Neural progenitor cell (in vitro differentiated cells): ENCODE data around the gene HEMK1. TPM values are rescaled to one million over a fixed set of nuclear protein-coding genes. Genes with fewer than 3 reads are reported as not detected.

Experiments
- DNase-seq: peaks from one replicate; pipeline ENCODE4 v3.0.0-alpha.2; 2016; ENCODE audit warnings: low spot score
- H2AFZ ChIP-seq: fragments of 200-600 bp; sonication (generic); replicated peaks from 2 replicates; pipeline ENCODE4 v1.6.1; 2016; ENCODE audit warnings: antibody characterized with exemption
- H3F3A ChIP-seq: fragments of 200-600 bp; sonication (generic); 2 replicates; pipeline ENCODE4 v1.6.1; 2016; ENCODE audit warnings: antibody characterized with exemption, low read depth
- H3K27ac ChIP-seq: fragments of 200-600 bp; sonication (generic); 2 replicates; pipeline ENCODE4 v1.5.1; 2016; ENCODE audit warnings: mild to moderate bottlenecking
- H3K27me3 ChIP-seq: fragments of 200-600 bp; sonication (generic); 2 replicates; pipeline ENCODE4 v1.6.1; 2016; ENCODE audit warnings: mild to moderate bottlenecking, moderate library complexity
- H3K36me3 ChIP-seq: fragments of 200-600 bp; sonication (generic); 2 replicates; pipeline ENCODE4 v1.5.1; 2016
- H3K4me1 ChIP-seq: fragments of 200-600 bp; sonication (generic); 2 replicates; pipeline ENCODE4 v1.6.1; 2016; ENCODE audit warnings: mixed run types
- H3K4me2 ChIP-seq: fragments of 200-600 bp; sonication (generic); 2 replicates; pipeline ENCODE4 v1.6.1; 2016
- H3K4me3 ChIP-seq: fragments of 200-600 bp; sonication (generic); 2 replicates; pipeline ENCODE4 v1.5.1; 2016
- H3K79me2 ChIP-seq: fragments of 200-600 bp; sonication (generic); 2 replicates; pipeline ENCODE4 v1.6.1; 2016; ENCODE audit warnings: low read depth
- H3K9ac ChIP-seq: fragments of 200-600 bp; sonication (generic); 2 replicates; pipeline ENCODE4 v1.6.1; 2016
- H3K9me3 ChIP-seq: fragments of 200-600 bp; sonication (generic); 2 replicates; pipeline ENCODE4 v1.5.1; 2016; ENCODE audit warnings: low read depth
- H4K20me1 ChIP-seq: fragments of 200-600 bp; sonication (generic); 2 replicates; pipeline ENCODE4 v1.6.1; 2016; ENCODE audit warnings: low read depth
- H3K27ac Mint-ChIP-seq: 3 replicates; pipeline ENCODE4 v1.8.0; 2021; ENCODE audit warnings: mixed read lengths
- H3K27me3 Mint-ChIP-seq: 2 replicates; pipeline ENCODE4 v1.8.0; 2022; ENCODE audit warnings: low read depth, mild to moderate bottlenecking, inconsistent platforms, moderate library complexity, mixed read lengths; ENCODE audit not compliant: insufficient read depth
- H3K36me3 Mint-ChIP-seq: 3 replicates; pipeline ENCODE4 v1.8.0; 2021; ENCODE audit warnings: mixed read lengths
- H3K4me1 Mint-ChIP-seq: 3 replicates; pipeline ENCODE4 v1.8.0; 2021; ENCODE audit warnings: mixed read lengths
- H3K4me3 Mint-ChIP-seq: 3 replicates; pipeline ENCODE4 v1.8.0; 2021; ENCODE audit warnings: mild to moderate bottlenecking, moderate library complexity, mixed read lengths
- H3K9me3 Mint-ChIP-seq: 3 replicates; pipeline ENCODE4 v1.8.0; 2020; ENCODE audit warnings: mixed read lengths
- CTCF ChIP-seq: fragments of 200-600 bp; sonication (generic); IDR thresholded peaks from 2 replicates; pipeline ENCODE4 v1.5.1; 2017; ENCODE audit warnings: antibody characterized with exemption, mild to moderate bottlenecking
- EZH2 ChIP-seq: fragments of 200-600 bp; sonication (generic); IDR thresholded peaks from 2 replicates; pipeline ENCODE4 v1.6.1; 2017; ENCODE audit warnings: antibody characterized with exemption, mild to moderate bottlenecking, moderate library complexity
- EZH2phosphoT487 ChIP-seq: fragments of 200-600 bp; sonication (generic); IDR thresholded peaks from 2 replicates; pipeline ENCODE4 v1.6.1; 2017; ENCODE audit warnings: antibody characterized with exemption
- total RNA-seq: library from RNA; depleted of rRNA; stranded (reverse); fragments of >200 nt; gene quantifications from 2 replicates; pipeline ENCODE4 v1.2.3, GENCODE V29; 2015; ENCODE audit warnings: low replicate concordance

HEMK1 gene
- total RNA-seq, 1 donor from 2014 or later: 9.3 TPM

- H3K9me3 Mint-ChIP-seq: no peaks in the 10 kb centered on the region
- no peak overlapping the region for H2AFZ ChIP-seq
- no peaks in the 10 kb centered on the region for H3F3A ChIP-seq
- H3K4me1 ChIP-seq: no peaks in the 10 kb centered on the region
- H3K36me3 Mint-ChIP-seq: no peaks in the 10 kb centered on the region
- no peak overlapping the region for H3K4me3 Mint-ChIP-seq
- H3K9ac ChIP-seq: no peak overlapping the region
- H3K27ac ChIP-seq: no peak overlapping the region
- no peaks in the 10 kb centered on the region for H4K20me1 ChIP-seq
- peaks cover 3% of the 10 kb centered on the region for H3K4me1 Mint-ChIP-seq
- no peaks in the 10 kb centered on the region for H3K79me2 ChIP-seq
- H3K36me3 ChIP-seq: no peaks in the 10 kb centered on the region
- H3K27me3 Mint-ChIP-seq: peaks cover 9% of the 10 kb centered on the region
- no peak overlapping the region for H3K27ac Mint-ChIP-seq
- no peaks in the 10 kb centered on the region for H3K27me3 ChIP-seq
- no peak for DNase-seq
- H3K9me3 ChIP-seq: no peaks in the 10 kb centered on the region
- no peak overlapping the region for H3K4me2 ChIP-seq
- no peak for TF ChIP-seq EZH2phosphoT487
- no peak for TF ChIP-seq EZH2
- TF ChIP-seq CTCF: no peak
- no peak overlapping the region for H3K4me3 ChIP-seq
These were observed 33.4 kb downstream of the HEMK1 start for GRCh38 chr3:50602595-50603191.

- Mint-ChIP-seq H3K27ac (no peak overlapping the region), H3K4me3 (no peak overlapping the region)
These were observed 34.2 kb downstream of the HEMK1 start for GRCh38 chr3:50603261-50604109.

DNA sequence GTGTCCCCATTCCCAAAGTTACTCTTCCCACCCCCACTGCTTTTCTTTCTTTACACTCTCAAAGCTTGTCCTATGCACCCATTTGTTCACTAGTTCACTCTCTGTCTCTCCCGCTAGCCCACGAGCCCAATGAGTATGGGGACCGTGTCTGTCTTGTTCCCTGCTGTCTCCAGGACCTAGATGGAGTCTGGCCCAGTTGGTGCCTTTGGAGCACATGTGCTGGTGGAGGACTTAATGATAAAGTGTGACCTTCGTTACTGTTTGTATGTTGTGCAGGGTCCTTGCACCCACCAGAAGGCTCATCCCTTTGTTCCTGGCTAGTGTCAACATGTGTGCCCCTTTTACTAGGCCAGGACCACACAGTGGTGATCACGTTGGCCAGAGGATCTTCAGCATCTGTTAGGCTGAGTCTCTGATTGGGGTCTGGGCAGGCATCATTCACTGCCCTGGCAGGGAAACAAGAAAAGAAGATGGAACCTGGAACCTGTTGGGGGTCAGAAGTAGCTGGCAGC is 34.8 kb downstream of the HEMK1 start:
- H3K4me1 ChIP-seq: no peaks in the 10 kb centered on the region
- H3F3A ChIP-seq: no peaks in the 10 kb centered on the region
- H3K27me3 ChIP-seq: no peaks in the 10 kb centered on the region
- H3K9ac ChIP-seq: no peak overlapping the region
- Mint-ChIP-seq H3K4me1 (peaks cover 3% of the 10 kb centered on the region), H3K27ac (no peak overlapping the region), H3K36me3 (no peaks in the 10 kb centered on the region), H3K4me3 (no peak overlapping the region), H3K27me3 (peaks cover 9% of the 10 kb centered on the region), H3K9me3 (no peaks in the 10 kb centered on the region)
- TF ChIP-seq EZH2phosphoT487 (no peak), CTCF (no peak), EZH2 (no peak)
- no peaks in the 10 kb centered on the region for H3K79me2 ChIP-seq
- no peak overlapping the region for H3K27ac ChIP-seq
- no peaks in the 10 kb centered on the region for H3K9me3 ChIP-seq
- no peaks in the 10 kb centered on the region for H4K20me1 ChIP-seq
- H3K4me2 ChIP-seq: no peak overlapping the region
- H3K36me3 ChIP-seq: no peaks in the 10 kb centered on the region
- no peak overlapping the region for H2AFZ ChIP-seq
- no peak overlapping the region for H3K4me3 ChIP-seq
- no peak for DNase-seq

More at GRCh38 chr3:50603261-50604109, 34.2 kb downstream of the HEMK1 start:
- Histone ChIP-seq H3K36me3 (no peaks in the 10 kb centered on the region), H3K9me3 (no peaks in the 10 kb centered on the region), H3K79me2 (no peaks in the 10 kb centered on the region), H3K27me3 (no peaks in the 10 kb centered on the region), H3K4me2 (no peak overlapping the region), H3K4me3 (no peak overlapping the region), H2AFZ (no peak overlapping the region), H3K4me1 (no peaks in the 10 kb centered on the region), H3F3A (no peaks in the 10 kb centered on the region), H3K9ac (no peak overlapping the region), H4K20me1 (no peaks in the 10 kb centered on the region), H3K27ac (no peak overlapping the region)
- peaks cover 3% of the 10 kb centered on the region for H3K4me1 Mint-ChIP-seq
- DNase-seq: no peak
- H3K27me3 Mint-ChIP-seq: peaks cover 9% of the 10 kb centered on the region
- H3K36me3 Mint-ChIP-seq: no peaks in the 10 kb centered on the region
- TF ChIP-seq EZH2 (no peak), CTCF (no peak), EZH2phosphoT487 (no peak)
- no peaks in the 10 kb centered on the region for H3K9me3 Mint-ChIP-seq
